Stimulated activated CD4-positive, alpha-beta T cell treated with anti-CD3 and anti-CD28 coated beads, Interleukin-1b, Interleukin-23, amount 100 ng/mL, for 48 hours (primary cell): ENCODE results near the gene CALCB.

Experiments used
- DNase-seq: peaks from one replicate; pipeline ENCODE4 v3.0.0-alpha.2; 2020

Gene CALCB

GRCh38 chr11:15119352-15119751 lies 46.0 kb downstream of the CALCB start:
- no peak for DNase-seq

DNA sequence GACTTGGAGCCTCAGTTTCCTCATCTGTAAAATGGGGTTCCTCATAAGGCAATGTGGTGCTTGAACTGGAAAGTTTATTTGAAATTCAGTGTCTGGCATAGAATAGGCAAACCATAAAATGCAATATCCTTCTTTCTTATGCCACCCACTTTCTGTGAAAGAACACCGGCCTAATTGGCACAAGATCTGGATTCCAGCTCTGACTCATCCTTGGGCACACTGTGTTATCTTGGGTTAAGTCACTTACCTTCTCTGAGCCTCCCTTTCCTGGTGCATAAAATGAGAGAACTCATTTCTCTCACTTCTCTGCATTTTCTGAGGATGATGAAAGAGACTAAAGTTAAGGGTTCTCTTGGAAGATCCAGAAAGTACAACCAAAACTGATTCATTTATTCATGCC lies 46.4 kb downstream of the CALCB start:
- no peak for DNase-seq

- no peak for DNase-seq
Measured at GRCh38 chr11:15123849-15124248, 50.5 kb downstream of the CALCB start.

- no peak for DNase-seq
Measured at GRCh38 chr11:15124528-15124927, 51.1 kb downstream of the CALCB start.

DNA sequence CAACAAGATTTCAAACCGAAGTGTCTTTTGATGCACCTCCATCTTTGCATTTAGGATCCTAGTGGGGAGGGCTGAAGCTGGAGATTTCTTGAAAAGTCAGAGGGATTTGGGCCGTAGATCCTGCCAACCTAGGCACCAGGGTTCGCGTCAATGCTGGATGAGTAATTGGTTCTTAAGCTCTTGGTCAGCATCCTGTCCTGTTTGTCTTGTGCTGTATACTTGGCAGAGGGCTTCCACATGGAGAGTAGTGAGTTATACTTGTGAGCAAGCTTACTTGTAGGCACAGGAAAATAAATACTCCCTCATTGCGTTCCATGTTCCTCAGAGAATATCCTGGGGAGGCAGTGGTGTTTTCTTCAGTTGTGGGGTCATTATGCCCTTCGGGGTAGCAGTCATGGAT lies 53.9 kb downstream of the CALCB start:
- no peak for DNase-seq
